Psoas muscle (tissue), 8 donors: Measurements from ENCODE around the gene ZHX3. TPM values are rescaled to one million over a fixed set of nuclear protein-coding genes. Genes with fewer than 3 reads are reported as not detected.

Source experiments
- ATAC-seq, 4 donors: fragments of 200-7000 bp; cut with Tn5 transposase; one replicate each; pipeline ENCODE4 v1.9.1; 2020; ENCODE audit warnings: moderate library complexity in 3 of 4, mild to moderate bottlenecking in 2 of 4
- DNase-seq, 2 donors: peaks; one replicate each; pipeline ENCODE4 v3.0.0-alpha.2; 2020
- H3K27ac ChIP-seq: fragments of 200-600 bp; one replicate; pipeline ENCODE4 v1.8.0; 2022
- H3K27me3 ChIP-seq, 3 donors: fragments of 200-600 bp in 1 of 3; one replicate each; pipeline versions ENCODE4 v1.6.1 to v1.8.0; 2013 to 2022; ENCODE audit warnings: low read length in 2 of 3, mild to moderate bottlenecking in 2 of 3, moderate library complexity in 1 of 3; ENCODE audit not compliant: insufficient read depth in 3 of 3
- H3K36me3 ChIP-seq, 2 donors: fragments of 200-600 bp in 1 of 2; one replicate each; pipeline versions ENCODE4 v1.6.1 to v1.8.0; 2013 to 2022; ENCODE audit warnings: low read depth in 1 of 2, mild to moderate bottlenecking in 1 of 2, moderate library complexity in 1 of 2; ENCODE audit not compliant: insufficient read depth in 1 of 2
- H3K4me1 ChIP-seq: fragments of 200-600 bp; one replicate; pipeline ENCODE4 v1.8.0; 2022
- H3K4me3 ChIP-seq: fragments of 200-600 bp; one replicate; pipeline ENCODE4 v1.8.0; 2022; ENCODE audit warnings: mild to moderate bottlenecking
- H3K9me3 ChIP-seq: fragments of 200-600 bp; one replicate; pipeline ENCODE4 v1.8.0; 2022
- WGBS, 3 donors: extraction: QIAGEN DNeasy Blood & Tissue Kit; methylation state at CpG; one replicate each; pipeline versions ENCODE4 v1.1.6 to v1.1.7; 2013; 5-methylcytosine and 5-hydroxymethylcytosine counted together
- intact Hi-C, 2 donors: fragments of 100-400 bp; cut with DNase I; formaldehyde crosslinking; loops; one replicate each; pipeline versions ENCODE4 v1.11.0 to v1.14.2; 2022
- polyA plus RNA-seq, 3 donors: library from polyadenylated mRNA; stranded (reverse); fragments of 200-250 nt; gene quantifications; one replicate each; pipeline ENCODE4 v1.2.3, GENCODE V29; 2013
- total RNA-seq, 4 donors: library from RNA; stranded (reverse); fragmentation: NEBNext Ultra II Directional in 2 of 4; extraction: Animal tissue kit (Norgen Biotek cat#: 25700) in 2 of 4; gene quantifications; one replicate each; pipeline versions ENCODE4 v1.2.1 to v1.2.4, GENCODE V29; 2021 to 2023
- TF ChIP-seq, protein P1 (sequence below): fragments of 200-600 bp; IDR thresholded peaks from one replicate; pipeline ENCODE4 v1.8.0; 2022; ENCODE audit warnings: antibody characterized with exemption
- donor health status: healthy with polysubstance abuse.
- donor health status: DM: no; HTN: no; CAD: no; lungs with moderate emphysema.
- donor health status: Bipolar disorder and iron deficiency.
- donor health status: healthy.
- donor health status: DM: yes; HTN: yes; CAD: no.
- donor health status: DM: no; HTN: no; CAD: no.
- donor health status: DM: no; HTN: no; CAD: no.
- donor health status: DM: yes; HTN: yes; CAD: no.

ZHX3 gene
- total and polyA plus RNA-seq, 7 donors, result 7.0 to 47.7 (median 39.6) TPM

DNA sequence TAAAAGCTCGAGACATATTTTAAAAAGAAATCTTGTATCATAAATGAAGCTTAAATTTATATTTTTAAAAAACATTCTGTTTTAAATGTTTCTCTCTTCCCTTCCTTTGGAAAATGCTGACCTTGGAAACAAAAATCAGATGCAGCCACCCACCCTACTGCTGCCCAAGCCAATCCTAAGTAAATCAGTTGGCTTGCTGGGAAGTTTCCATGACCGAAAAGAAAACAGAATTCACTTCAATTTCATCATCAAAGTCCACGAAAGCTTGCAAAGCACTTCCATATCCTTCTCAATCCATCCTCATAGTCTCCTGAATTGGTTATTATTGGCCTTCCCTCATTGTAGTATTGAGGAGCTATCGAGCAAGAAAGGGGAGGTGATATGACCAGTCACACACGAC, 100.1 kb downstream of the ZHX3 start:
- Histone ChIP-seq H3K27ac (no peak overlapping the region), H3K4me3 (no peak overlapping the region), H3K9me3 (no peaks in the 10 kb centered on the region), H3K27me3 (no peaks in the 10 kb centered on the region), H3K36me3 (no peaks in the 10 kb centered on the region), H3K4me1 (peaks cover 29% of the 10 kb centered on the region)
- DNase-seq (no peak), ATAC-seq (no peak)
- intact Hi-C loops, result no loop called here
- 73 to 87% (median 76%) methylated on average over 5 of the region's 5 CpGs for WGBS, 3 donors
- TF ChIP-seq, protein P1, sequence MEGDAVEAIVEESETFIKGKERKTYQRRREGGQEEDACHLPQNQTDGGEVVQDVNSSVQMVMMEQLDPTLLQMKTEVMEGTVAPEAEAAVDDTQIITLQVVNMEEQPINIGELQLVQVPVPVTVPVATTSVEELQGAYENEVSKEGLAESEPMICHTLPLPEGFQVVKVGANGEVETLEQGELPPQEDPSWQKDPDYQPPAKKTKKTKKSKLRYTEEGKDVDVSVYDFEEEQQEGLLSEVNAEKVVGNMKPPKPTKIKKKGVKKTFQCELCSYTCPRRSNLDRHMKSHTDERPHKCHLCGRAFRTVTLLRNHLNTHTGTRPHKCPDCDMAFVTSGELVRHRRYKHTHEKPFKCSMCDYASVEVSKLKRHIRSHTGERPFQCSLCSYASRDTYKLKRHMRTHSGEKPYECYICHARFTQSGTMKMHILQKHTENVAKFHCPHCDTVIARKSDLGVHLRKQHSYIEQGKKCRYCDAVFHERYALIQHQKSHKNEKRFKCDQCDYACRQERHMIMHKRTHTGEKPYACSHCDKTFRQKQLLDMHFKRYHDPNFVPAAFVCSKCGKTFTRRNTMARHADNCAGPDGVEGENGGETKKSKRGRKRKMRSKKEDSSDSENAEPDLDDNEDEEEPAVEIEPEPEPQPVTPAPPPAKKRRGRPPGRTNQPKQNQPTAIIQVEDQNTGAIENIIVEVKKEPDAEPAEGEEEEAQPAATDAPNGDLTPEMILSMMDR, result no peak

DNA sequence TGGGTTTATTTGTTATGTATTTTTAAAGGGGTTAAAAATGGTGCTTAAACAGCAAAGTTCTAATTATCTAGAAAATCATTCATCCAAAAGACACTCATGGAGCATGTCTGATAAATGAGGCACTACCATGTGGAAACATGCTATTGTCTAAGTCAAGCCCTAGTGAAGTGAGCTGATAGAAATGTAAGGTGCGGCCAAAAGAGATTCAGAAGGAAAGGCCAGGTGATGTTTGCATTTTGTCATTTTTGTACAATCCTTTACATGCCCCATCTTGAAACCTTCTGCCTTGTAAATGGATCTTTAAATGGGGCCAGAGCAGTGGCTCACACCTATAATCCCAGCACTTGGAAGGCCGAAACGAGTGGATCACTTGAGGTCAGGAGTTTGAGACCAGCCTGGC, 102.9 kb downstream of the ZHX3 start:
- Histone ChIP-seq H3K27me3 (no peaks in the 10 kb centered on the region), H3K36me3 (no peaks in the 10 kb centered on the region), H3K27ac (no peak overlapping the region), H3K4me1 (peaks cover 19% of the 10 kb centered on the region), H3K9me3 (no peaks in the 10 kb centered on the region), H3K4me3 (no peak overlapping the region)
- DNase-seq (no peak), ATAC-seq (no peak)
- 89 to 96% (median 91%) methylated on average over 3 of the region's 3 CpGs for WGBS, 3 donors
- TF ChIP-seq, protein P1, result no peak
- intact Hi-C loops, result no loop called here

DNA sequence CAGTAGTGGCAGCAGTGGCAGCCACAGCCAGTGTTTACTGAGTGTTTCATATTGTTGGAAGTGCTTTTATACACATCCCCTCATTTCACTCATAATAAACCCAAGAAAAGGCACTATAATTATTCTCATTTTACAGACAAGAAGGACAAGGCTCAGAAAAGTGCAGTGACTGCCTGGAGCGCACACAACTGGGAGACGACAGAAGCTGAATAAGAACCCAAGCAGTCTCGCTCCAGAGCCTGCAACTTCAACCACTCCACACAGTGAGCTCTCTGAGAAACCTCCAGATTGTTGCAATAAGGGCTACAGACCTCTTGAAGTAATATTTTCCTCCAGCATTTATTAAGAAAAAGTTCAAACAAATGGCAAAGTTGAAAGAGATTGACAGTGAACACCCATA, 103.3 kb downstream of the ZHX3 start:
- Histone ChIP-seq H3K27ac (no peak overlapping the region), H3K4me1 (peaks cover 19% of the 10 kb centered on the region)

DNA sequence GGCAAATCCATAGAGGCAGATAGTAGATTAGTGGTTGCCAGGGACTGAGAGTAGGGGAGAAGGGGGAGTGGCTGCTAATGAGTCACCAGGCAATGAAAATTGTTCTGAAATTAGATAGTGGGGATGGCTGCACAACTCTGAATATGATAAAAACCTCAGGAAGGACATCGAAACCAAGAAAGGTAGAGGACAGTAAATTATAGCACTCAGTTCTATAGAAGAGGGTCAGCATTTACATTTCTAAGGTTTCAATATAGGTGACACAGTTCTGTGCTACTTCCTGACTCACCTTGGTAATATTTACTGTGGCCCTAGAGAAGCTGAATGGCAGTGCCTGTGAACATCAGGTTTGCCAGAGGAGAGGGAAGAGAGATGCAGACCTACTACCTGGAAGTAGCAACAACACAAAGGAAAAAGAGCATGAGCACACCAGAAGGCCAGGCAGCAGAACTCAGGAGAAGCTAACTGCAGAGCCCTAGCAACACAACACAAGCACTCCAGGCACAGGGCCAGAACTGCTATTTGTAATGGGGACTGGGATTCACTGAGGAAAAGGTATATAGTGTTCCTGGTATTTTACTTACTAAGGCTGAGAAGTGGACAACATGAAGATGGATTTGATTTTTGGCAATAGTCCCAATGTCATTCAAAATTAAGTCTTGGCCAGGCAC, 104.2 kb downstream of the ZHX3 start:
- no peak overlapping the region for H3K27ac ChIP-seq
- DNase-seq, result no peak

More for the DNA sequence above, 103.3 kb downstream of the ZHX3 start:
- ATAC-seq, result no peak
- TF ChIP-seq, protein P1, result no peak
- Histone ChIP-seq H3K36me3 (no peaks in the 10 kb centered on the region), H3K27me3 (no peaks in the 10 kb centered on the region), H3K4me3 (no peak overlapping the region), H3K9me3 (no peaks in the 10 kb centered on the region)
- DNase-seq, result no peak
- intact Hi-C loops, result no loop called here
- WGBS, 3 donors, result 92 to 99% (median 96%) methylated on average over 3 of the region's 3 CpGs

More for the DNA sequence above, 104.2 kb downstream of the ZHX3 start:
- TF ChIP-seq, protein P1, result no peak
- H3K4me3 ChIP-seq, result no peak overlapping the region
- no peaks in the 10 kb centered on the region for H3K36me3 ChIP-seq
- no peaks in the 10 kb centered on the region for H3K27me3 ChIP-seq
- intact Hi-C loops, result no loop called here
- ATAC-seq, result peak in 3 of 4 donors; percentile 50 to 82 (median 56)
- H3K4me1 ChIP-seq, result peaks cover 19% of the 10 kb centered on the region
- 67 to 75% (median 74%) methylated on average over 1 of the region's 1 CpG for WGBS, 3 donors
- no peaks in the 10 kb centered on the region for H3K9me3 ChIP-seq
